K562 (cell line): ENCODE data around the gene MED31. TPM values are rescaled to one million over a fixed set of nuclear protein-coding genes. Genes with fewer than 3 reads are reported as not detected.

Source experiments
- ATAC-seq: fragments of 200-7000 bp; cut with Tn5 transposase; 3 replicates; pipeline ENCODE4 v1.9.1; 2020; ENCODE audit warnings: moderate library complexity
- BruUV-seq: library from RNA; stranded (reverse); fragments of 400-500 nt; replicated peaks from 2 replicates; lab custom pipeline; 2021; lab: Mats Ljungman, UMichigan
- CTCF ChIA-PET: fragments of 300-600 bp; formaldehyde crosslinking; extraction: SDS; loops from one replicate; lab custom pipeline; 2021; ENCODE audit warnings: low intra/inter-chr PET ratio; lab: Yijun Ruan, JAX
- POLR2A ChIA-PET: fragments of 300-600, 350-650 bp; sonication (Branson Sonifier 250); formaldehyde crosslinking; extraction: SDS; loops from one replicate; lab custom pipeline; 2021; ENCODE audit warnings: antibody characterized with exemption, inconsistent platforms; lab: Yijun Ruan, JAX
- DNase-seq, 4 experiments: peaks; one replicate each; pipeline versions ENCODE4 v3.0.0 to v3.0.0-alpha.2; 2011 to 2018; ENCODE audit warnings: low spot score in 3 of 4, mixed read lengths in 3 of 4; ENCODE audit errors: extremely low read depth in 1 of 4
- FAIRE-seq: peaks from 2 replicates; lab custom pipeline; 2011; peaks lifted over from hg19 to GRCh38; lab: Jason Lieb, UNC
- H2AFZ ChIP-seq: 2 replicates; pipeline ENCODE4 v1.6.0; 2011; ENCODE audit warnings: low read depth, low read length, control low read depth, inconsistent platforms
- H3K27ac ChIP-seq: fragments of 200-600 bp; 3 replicates; pipeline ENCODE4 v1.8.0; 2011; ENCODE audit warnings: low read depth, mild to moderate bottlenecking, control low read depth, inconsistent platforms, low read length, moderate library complexity, mixed read lengths; ENCODE audit errors: extremely low read depth
- H3K27me3 ChIP-seq, 2 experiments: fragments of 300-600 bp in 1 of 2; 2 replicates in 1 of 2; 3 replicates in 1 of 2; pipeline versions ENCODE4 v1.6.0 to v1.8.0; 2011; ENCODE audit warnings: inconsistent platforms in 2 of 2, low read length in 2 of 2, mild to moderate bottlenecking in 1 of 2, mixed read lengths in 1 of 2, moderate library complexity in 1 of 2; ENCODE audit not compliant: control insufficient read depth in 2 of 2, insufficient read depth in 2 of 2
- H3K36me3 ChIP-seq: fragments of 300-600 bp; 3 replicates; pipeline ENCODE4 v1.8.0; 2011; ENCODE audit warnings: mild to moderate bottlenecking, low read length, inconsistent platforms; ENCODE audit not compliant: control insufficient read depth, insufficient read depth
- H3K4me1 ChIP-seq, 2 experiments: fragments of 200-600 bp in 1 of 2; replicated peaks in 1 of 2; 2 replicates in 1 of 2; 3 replicates in 1 of 2; pipeline versions ENCODE4 v1.5.1 to v1.8.0; 2011; ENCODE audit warnings: inconsistent platforms in 2 of 2, low read length in 2 of 2, mild to moderate bottlenecking in 1 of 2, mixed read lengths in 1 of 2, moderate library complexity in 1 of 2; ENCODE audit not compliant: control insufficient read depth in 2 of 2, insufficient read depth in 2 of 2
- H3K4me2 ChIP-seq: 2 replicates; pipeline ENCODE4 v1.6.1; 2011; ENCODE audit warnings: low read length, control low read depth, inconsistent platforms, mixed read lengths; ENCODE audit not compliant: insufficient read depth
- H3K4me3 ChIP-seq: fragments of 200-600 bp; sonication (generic), shearing (Covaris generic); 2 replicates; pipeline ENCODE4 v1.5.1; 2016; ENCODE audit warnings: control low read depth, inconsistent platforms
- H3K79me2 ChIP-seq: fragments of 200-600 bp; 3 replicates; pipeline ENCODE4 v1.8.0; 2011; ENCODE audit warnings: low read length, inconsistent platforms; ENCODE audit not compliant: control insufficient read depth, insufficient read depth
- H3K9ac ChIP-seq, 2 experiments: 2 replicates each; pipeline versions ENCODE4 v1.6.0 to v1.6.1; 2011; ENCODE audit warnings: low read depth in 2 of 2, low read length in 2 of 2, control low read depth in 1 of 2, inconsistent platforms in 1 of 2, mild to moderate bottlenecking in 1 of 2, mixed read lengths in 1 of 2; ENCODE audit not compliant: insufficient read depth in 1 of 2
- H3K9me1 ChIP-seq: one replicate; pipeline ENCODE4 v1.6.0; 2011; ENCODE audit warnings: inconsistent platforms, mild to moderate bottlenecking, low read length, moderate library complexity; ENCODE audit not compliant: control insufficient read depth, insufficient read depth
- H3K9me3 ChIP-seq: replicated peaks from 2 replicates; pipeline ENCODE4 v1.5.1; 2011; ENCODE audit warnings: low read depth, low read length, inconsistent platforms; ENCODE audit not compliant: control insufficient read depth, insufficient read depth
- H4K20me1 ChIP-seq: replicated peaks from 2 replicates; pipeline ENCODE4 v1.6.1; 2011; ENCODE audit warnings: low read length, inconsistent platforms, mixed read lengths; ENCODE audit not compliant: control insufficient read depth, insufficient read depth
- CC2D1A ChIP-seq: fragments of 450-650 bp; IDR thresholded peaks from 2 replicates; pipeline ENCODE4 v1.6.1; 2017; ENCODE audit warnings: mild to moderate bottlenecking
- CXXC5 ChIP-seq: fragments of 250-450 bp; sonication (Bioruptor Pico); IDR thresholded peaks from 2 replicates; pipeline ENCODE4 v1.8.0; 2022; ENCODE audit warnings: inconsistent platforms, mild to moderate bottlenecking, moderate library complexity
- ETV5 ChIP-seq: sonication (generic); formaldehyde crosslinking; IDR thresholded peaks from 2 replicates; pipeline ENCODE4 v1.4.0; 2020; ENCODE audit warnings: low read depth, mild to moderate bottlenecking, missing genetic modification reagents
- ETV6 ChIP-seq, 3 experiments: fragments of 150-350 bp in 1 of 3; sonication (generic) in 1 of 3; formaldehyde crosslinking in 1 of 3; IDR thresholded peaks; 2 replicates each; pipeline versions ENCODE4 v1.6.1 to v1.8.0; 2014 to 2022; ENCODE audit warnings: borderline replicate concordance in 2 of 3, low read depth in 2 of 3, antibody characterized with exemption in 1 of 3, low read length in 1 of 3, mild to moderate bottlenecking in 1 of 3, missing genetic modification reagents in 1 of 3
- NCOA1 ChIP-seq: fragments of 450-650 bp; IDR thresholded peaks from 2 replicates; pipeline ENCODE4 v1.6.1; 2016; ENCODE audit warnings: low read depth
- SIX5 ChIP-seq, 2 experiments: IDR thresholded peaks; 2 replicates each; pipeline ENCODE4 v1.6.1; 2011; ENCODE audit warnings: low read length in 2 of 2, borderline replicate concordance in 1 of 2, low read depth in 1 of 2, mild to moderate bottlenecking in 1 of 2, moderate library complexity in 1 of 2; ENCODE audit not compliant: insufficient read depth in 1 of 2
- SMAD2 ChIP-seq: fragments of 150-350 bp; IDR thresholded peaks from 2 replicates; pipeline ENCODE4 v1.6.1; 2014; ENCODE audit warnings: low read depth, mild to moderate bottlenecking, low read length
- SRSF1 ChIP-seq: fragments of 200-400 bp; formaldehyde crosslinking; IDR thresholded peaks from 2 replicates; pipeline ENCODE4 v1.6.1; 2017; ENCODE audit warnings: mild to moderate bottlenecking, low read depth, low read length, moderate library complexity
- STAT5B ChIP-seq: fragments of 250-450 bp; sonication (Bioruptor Pico); IDR thresholded peaks from 2 replicates; pipeline ENCODE4 v1.8.0; 2021; ENCODE audit warnings: mild to moderate bottlenecking, inconsistent platforms
- ZNF324 ChIP-seq: fragments of 250-450 bp; sonication (Bioruptor Pico); IDR thresholded peaks from 2 replicates; pipeline ENCODE4 v1.4.0; 2020; ENCODE audit warnings: mild to moderate bottlenecking
- WGBS: fragments of 100-300 bp; shearing (Covaris generic); methylation state at CpG from one replicate; pipeline ENCODE4 v1.1.6; 2016; ENCODE audit warnings: low coverage, mixed read lengths; ENCODE audit not compliant: insufficient coverage; ENCODE audit errors: missing lambda C conversion rate; 5-methylcytosine and 5-hydroxymethylcytosine counted together
- in situ Hi-C: fragments of 300-500 bp; cut with MboI; formaldehyde crosslinking; loops from 4 replicates; pipeline ENCODE4 v1.15.0; 2018; ENCODE audit warnings: inconsistent platforms, mixed read lengths
- intact Hi-C: fragments of 100-400 bp; cut with micrococcal nuclease; formaldehyde crosslinking; loops from 2 replicates; pipeline ENCODE4 v1.14.2; 2022
- polyA plus RNA-seq, 8 experiments: library from polyadenylated mRNA; depleted of rRNA in 4 of 8; stranded (reverse) in 5 of 8; unstranded in 3 of 8; fragments of >200 nt; fragmentation: Nextera tagmentation in 2 of 8; fragmentation: Illumina TruSeq in 1 of 8; extraction: Ambion mirVana in 2 of 8; extraction: Trizol in 1 of 8; gene quantifications; 2 replicates each; pipeline versions ENCODE4 v1.2.1 to v1.2.3, GENCODE V29; 2011 to 2014; ENCODE audit warnings: inconsistent platforms in 1 of 8, missing spikeins in 1 of 8
- total RNA-seq, 7 experiments: library from RNA; depleted of rRNA in 6 of 7; stranded (reverse); fragments of >200 nt in 6 of 7; fragmentation: Illumina TruSeq in 2 of 7; extraction: Trizol in 2 of 7; gene quantifications; 2 replicates each; pipeline versions ENCODE4 v1.2.1 to v1.2.3, GENCODE V29; 2011 to 2021; ENCODE audit warnings: low replicate concordance in 1 of 7
- TF ChIP-seq, protein P1 (sequence below): fragments of 250-450 bp; sonication (Bioruptor Pico); IDR thresholded peaks from 2 replicates; pipeline ENCODE4 v1.8.0; 2021; ENCODE audit warnings: moderate library complexity, mild to moderate bottlenecking, inconsistent platforms
- TF ChIP-seq, protein P2 (sequence below), 3 experiments: fragments of 200-800 bp in 1 of 3; fragments of 250-450 bp in 1 of 3; fragments of 450-650 bp in 1 of 3; sonication (Bioruptor Pico) in 1 of 3; sonication (Bioruptor generic) in 1 of 3; formaldehyde crosslinking in 1 of 3; IDR thresholded peaks; 2 replicates each; pipeline versions ENCODE4 v1.6.1 to v1.8.0; 2016 to 2022; ENCODE audit warnings: mild to moderate bottlenecking in 2 of 3, missing genetic modification characterization in 2 of 3, missing compliant biosample characterization in 1 of 3, moderate library complexity in 1 of 3

MED31 gene
- total and polyA plus RNA-seq, 9 of the 15 experiments (the other 6 are each of a cell fraction or from before 2014, with no cell fraction given), result 6.4 to 39.9 (median 14.6) TPM

DNA sequence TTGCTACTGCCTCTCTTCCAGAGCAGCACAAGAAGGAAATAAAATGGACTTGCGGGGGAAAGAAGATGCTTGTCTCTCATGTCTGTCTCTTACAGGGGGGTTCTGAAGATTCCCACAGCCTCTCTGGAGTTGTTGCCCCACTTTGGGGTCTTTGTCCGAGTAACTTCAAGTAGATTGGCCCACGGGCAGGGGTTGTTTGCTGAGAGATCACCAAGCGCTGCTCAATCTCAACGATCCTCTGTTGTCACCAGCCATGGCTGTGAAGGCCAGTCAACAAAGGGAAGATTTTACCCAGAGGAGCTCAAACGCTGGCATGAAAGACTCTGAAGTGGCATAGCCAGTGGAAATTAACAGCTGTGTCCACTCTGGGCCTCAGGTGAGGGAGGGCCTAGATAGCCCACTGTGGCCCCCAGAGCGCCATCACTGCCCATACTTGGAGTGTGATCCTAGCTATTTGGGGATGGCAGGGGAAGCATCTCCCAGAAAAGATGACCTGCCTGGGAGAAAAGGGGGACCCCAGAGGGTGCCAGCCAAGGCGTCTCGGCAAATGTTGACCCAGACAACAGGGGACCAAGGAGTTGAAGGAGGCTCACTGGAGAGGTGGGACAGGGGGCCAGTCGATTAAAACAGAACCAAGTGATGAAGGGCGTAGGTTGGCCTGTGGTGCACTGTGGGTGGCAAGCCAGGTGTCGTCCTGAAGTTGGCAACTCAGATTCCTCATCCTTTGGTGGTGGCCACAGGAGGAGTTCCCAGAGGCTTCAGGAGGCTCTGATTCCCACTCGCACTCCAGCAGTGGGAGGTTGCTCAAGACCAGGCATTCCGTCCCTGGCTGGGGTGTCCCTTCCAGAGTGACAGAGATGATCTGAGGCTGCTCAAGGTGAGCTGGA is 33.7 kb upstream of the MED31 start (continued):
- no peak for TF ChIP-seq SRSF1
- no peak for TF ChIP-seq ETV6 (IDR thresholded peaks at IDR 0.05; ENCODE audit: borderline replicate concordance in 1 of 2, low read depth in 2 of 2, low read length in 1 of 2)
- no peak for TF ChIP-seq ETV6 (CRISPR knock-in tag; IDR thresholded peaks at IDR 0.05; ENCODE audit: borderline replicate concordance)
- TF ChIP-seq SIX5 (IDR thresholded peaks at IDR 0.05; ENCODE audit: borderline replicate concordance in 1 of 2, insufficient read depth in 1 of 2, low read depth in 1 of 2, low read length in 2 of 2), result no peak
- no peak for TF ChIP-seq CC2D1A
- TF ChIP-seq ETV5 (CRISPR knock-in tag), result no peak
- TF ChIP-seq, all 486 proteins: peak for 0

- Histone ChIP-seq H3K9ac (no peak overlapping the region), H4K20me1 (no peaks in the 10 kb centered on the region), H3K27me3 (peaks cover 8 to 40% of the 10 kb centered on the region in 2 experiments; a peak in 4 of 5 replicates), H3K4me3 (no peak overlapping the region), H3K36me3 (no peaks in the 10 kb centered on the region), H3K4me2 (no peak overlapping the region), H3K9me3 (no peaks in the 10 kb centered on the region), H3K27ac (no peak overlapping the region), H3K4me1 (no peaks in the 10 kb centered on the region), H2AFZ (no peak overlapping the region), H3K79me2 (no peaks in the 10 kb centered on the region), H3K9me1 (no peaks in the 10 kb centered on the region)
- in situ Hi-C loops, result no loop called here
- no peak for DNase-seq
- POLR2A ChIA-PET, result no interaction called here
- no peak for FAIRE-seq
- intact Hi-C loops, result no loop called here
- WGBS, result 0% methylated on average over 6 of the region's 7 CpGs
- CTCF ChIA-PET, result no interaction called here
- no peak for ATAC-seq
- BruUV-seq, result no TSS peak
- TF ChIP-seq SMAD2 (no peak), STAT5B (CRISPR knock-in tag) (no peak), NCOA1 (no peak), CXXC5 (CRISPR knock-in tag) (no peak), ZNF324 (CRISPR knock-in tag) (no peak)
- TF ChIP-seq, protein P1, sequence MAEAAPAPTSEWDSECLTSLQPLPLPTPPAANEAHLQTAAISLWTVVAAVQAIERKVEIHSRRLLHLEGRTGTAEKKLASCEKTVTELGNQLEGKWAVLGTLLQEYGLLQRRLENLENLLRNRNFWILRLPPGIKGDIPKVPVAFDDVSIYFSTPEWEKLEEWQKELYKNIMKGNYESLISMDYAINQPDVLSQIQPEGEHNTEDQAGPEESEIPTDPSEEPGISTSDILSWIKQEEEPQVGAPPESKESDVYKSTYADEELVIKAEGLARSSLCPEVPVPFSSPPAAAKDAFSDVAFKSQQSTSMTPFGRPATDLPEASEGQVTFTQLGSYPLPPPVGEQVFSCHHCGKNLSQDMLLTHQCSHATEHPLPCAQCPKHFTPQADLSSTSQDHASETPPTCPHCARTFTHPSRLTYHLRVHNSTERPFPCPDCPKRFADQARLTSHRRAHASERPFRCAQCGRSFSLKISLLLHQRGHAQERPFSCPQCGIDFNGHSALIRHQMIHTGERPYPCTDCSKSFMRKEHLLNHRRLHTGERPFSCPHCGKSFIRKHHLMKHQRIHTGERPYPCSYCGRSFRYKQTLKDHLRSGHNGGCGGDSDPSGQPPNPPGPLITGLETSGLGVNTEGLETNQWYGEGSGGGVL (CRISPR knock-in tag), result no peak
- TF ChIP-seq, protein P2, sequence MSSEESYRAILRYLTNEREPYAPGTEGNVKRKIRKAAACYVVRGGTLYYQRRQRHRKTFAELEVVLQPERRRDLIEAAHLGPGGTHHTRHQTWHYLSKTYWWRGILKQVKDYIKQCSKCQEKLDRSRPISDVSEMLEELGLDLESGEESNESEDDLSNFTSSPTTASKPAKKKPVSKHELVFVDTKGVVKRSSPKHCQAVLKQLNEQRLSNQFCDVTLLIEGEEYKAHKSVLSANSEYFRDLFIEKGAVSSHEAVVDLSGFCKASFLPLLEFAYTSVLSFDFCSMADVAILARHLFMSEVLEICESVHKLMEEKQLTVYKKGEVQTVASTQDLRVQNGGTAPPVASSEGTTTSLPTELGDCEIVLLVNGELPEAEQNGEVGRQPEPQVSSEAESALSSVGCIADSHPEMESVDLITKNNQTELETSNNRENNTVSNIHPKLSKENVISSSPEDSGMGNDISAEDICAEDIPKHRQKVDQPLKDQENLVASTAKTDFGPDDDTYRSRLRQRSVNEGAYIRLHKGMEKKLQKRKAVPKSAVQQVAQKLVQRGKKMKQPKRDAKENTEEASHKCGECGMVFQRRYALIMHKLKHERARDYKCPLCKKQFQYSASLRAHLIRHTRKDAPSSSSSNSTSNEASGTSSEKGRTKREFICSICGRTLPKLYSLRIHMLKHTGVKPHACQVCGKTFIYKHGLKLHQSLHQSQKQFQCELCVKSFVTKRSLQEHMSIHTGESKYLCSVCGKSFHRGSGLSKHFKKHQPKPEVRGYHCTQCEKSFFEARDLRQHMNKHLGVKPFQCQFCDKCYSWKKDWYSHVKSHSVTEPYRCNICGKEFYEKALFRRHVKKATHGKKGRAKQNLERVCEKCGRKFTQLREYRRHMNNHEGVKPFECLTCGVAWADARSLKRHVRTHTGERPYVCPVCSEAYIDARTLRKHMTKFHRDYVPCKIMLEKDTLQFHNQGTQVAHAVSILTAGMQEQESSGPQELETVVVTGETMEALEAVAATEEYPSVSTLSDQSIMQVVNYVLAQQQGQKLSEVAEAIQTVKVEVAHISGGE (CRISPR knock-in tag; IDR thresholded peaks at IDR 0.05), result no peak
Observed at GRCh38 chr17:6684460-6684783, 33.0 kb upstream of the MED31 start.
